Thyroid gland (tissue), 4 donors: ENCODE data around the gene HSD17B14. TPM values are rescaled to one million over a fixed set of nuclear protein-coding genes. Genes with fewer than 3 reads are reported as not detected.
A peak's percentile ranks its signal among the peaks of the same experiment; 100 is the strongest.
"Not testable (repeated sequence)": the region's sequence is repeated elsewhere in the genome, so short reads cannot be mapped to it uniquely, and the experiment has no call there.

Experiments
- DNase-seq, 2 donors: peaks; one replicate each; pipeline ENCODE4 v3.0.0-alpha.2; 2019
- H3K27ac ChIP-seq, 3 donors: fragments of 200-600 bp; sonication (generic); 1 replicate in 2 of 3; 2 replicates in 1 of 3; pipeline ENCODE4 v1.5.1; 2016 to 2019; ENCODE audit warnings: mild to moderate bottlenecking in 1 of 3, moderate library complexity in 1 of 3
- H3K27me3 ChIP-seq: fragments of 200-600 bp; sonication (generic); one replicate; pipeline ENCODE4 v1.5.1; 2019
- H3K36me3 ChIP-seq, 2 donors: fragments of 200-600 bp; sonication (generic); one replicate each; pipeline ENCODE4 v1.5.1; 2016 to 2019
- H3K4me1 ChIP-seq, 2 donors: fragments of 200-600 bp; sonication (generic); one replicate each; pipeline ENCODE4 v1.5.1; 2017 to 2019
- H3K4me3 ChIP-seq, 3 donors: fragments of 200-600 bp; sonication (generic); replicated peaks in 1 of 3; 1 replicate in 2 of 3; 2 replicates in 1 of 3; pipeline ENCODE4 v1.5.1; 2016; ENCODE audit warnings: mild to moderate bottlenecking in 1 of 3
- H3K9me3 ChIP-seq: fragments of 200-600 bp; sonication (generic); one replicate; pipeline ENCODE4 v1.5.1; 2017
- CTCF ChIP-seq, 6 experiments: fragments of 200-600 bp in 3 of 6; fragments of 450-650 bp in 3 of 6; sonication (generic) in 3 of 6; IDR thresholded peaks; one replicate each; pipeline ENCODE4 v1.5.1; 2016 to 2019; ENCODE audit warnings: antibody characterized with exemption in 6 of 6, mild to moderate bottlenecking in 2 of 6, inconsistent platforms in 1 of 6, moderate library complexity in 1 of 6
- POLR2A ChIP-seq, 2 donors: fragments of 450-650 bp; IDR thresholded peaks; one replicate each; pipeline ENCODE4 v1.6.1; 2017; ENCODE audit warnings: antibody characterized with exemption in 2 of 2, mild to moderate bottlenecking in 2 of 2, moderate library complexity in 1 of 2
- WGBS, 2 donors: methylation state at CpG; one replicate each; pipeline ENCODE4 v1.1.5; 2017; 5-methylcytosine and 5-hydroxymethylcytosine counted together
- intact Hi-C: fragments of 100-400 bp; cut with DNase I; formaldehyde crosslinking; loops from one replicate; pipeline ENCODE4 v1.15.1; 2023
- total RNA-seq, 4 donors: library from RNA; depleted of rRNA; stranded (reverse); fragments of >200 nt; gene quantifications; one replicate each; pipeline ENCODE4 v1.2.3, GENCODE V29; 2016

HSD17B14 gene
- total RNA-seq, 4 donors from 2014 or later, result 11.9 to 46.8 (median 22.2) TPM

GRCh38 chr19:48795685-48796070, 40.6 kb downstream of the HSD17B14 start:
- Histone ChIP-seq H3K36me3 (peaks cover 0 to 3% of the 10 kb centered on the region in 2 donors), H3K27ac (peak overlapping the region; percentile 85 to 98 (median 86)), H3K4me1 (peaks cover 6 to 18% of the 10 kb centered on the region in 2 donors), H3K4me3 (no peak overlapping the region), H3K27me3 (no peaks in the 10 kb centered on the region), H3K9me3 (no peaks in the 10 kb centered on the region)
- WGBS, 2 donors, result 82% methylated on average over 1 of the region's 2 CpGs; no CpG with 5 or more reads in 1 of the 2 donors
- no peak for DNase-seq
- TF ChIP-seq CTCF (IDR thresholded peaks at IDR 0.05) (no peak), POLR2A (IDR thresholded peaks at IDR 0.05) (no peak)
- intact Hi-C loops, result loop anchor here (2.0 to 5.0 kb wide), 2 partner anchors 41 to 177 kb away; partner anchors contain the start of gene HSD17B14

DNA sequence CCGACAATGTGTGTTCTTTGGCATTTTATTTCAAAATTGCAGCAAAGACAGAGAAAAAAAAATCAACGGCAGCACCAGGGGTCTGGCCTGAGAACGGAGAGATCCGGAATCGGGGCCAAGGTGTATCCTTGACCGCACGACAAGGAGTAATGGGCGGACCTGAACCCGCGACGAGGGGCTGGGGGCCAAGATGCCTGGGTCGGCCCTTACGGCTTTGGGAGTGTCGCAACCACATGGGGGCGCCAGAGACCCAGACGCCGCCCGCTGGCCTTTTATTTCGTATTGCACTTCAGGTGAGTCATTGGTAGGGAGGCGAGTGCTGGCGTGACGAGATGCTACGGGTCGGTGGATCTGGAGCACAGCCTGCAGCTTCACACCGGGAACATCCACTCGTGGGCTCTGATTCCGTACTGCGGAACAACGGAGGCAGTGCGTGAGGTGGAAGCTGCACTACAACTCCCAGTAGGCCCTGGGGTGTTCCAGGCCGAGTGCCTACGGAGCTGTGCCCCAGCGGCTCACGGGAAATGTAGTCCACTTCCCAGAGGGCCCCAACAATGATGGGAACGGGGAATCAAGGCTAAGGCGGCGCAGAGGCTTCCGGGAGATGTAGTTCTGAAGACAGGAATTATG, 41.1 kb downstream of the HSD17B14 start:
- no peak overlapping the region for H3K4me3 ChIP-seq
- H3K9me3 ChIP-seq, result no peaks in the 10 kb centered on the region
- intact Hi-C loops, result loop anchor here (2.0 to 5.0 kb wide), 2 partner anchors 42 to 177 kb away; partner anchors contain the start of gene HSD17B14
- WGBS, 2 donors, result 2% methylated on average over 26 to 31 of the region's 38 CpGs
- no peaks in the 10 kb centered on the region for H3K27me3 ChIP-seq
- H3K27ac ChIP-seq, result peak overlapping the region; percentile 85 to 98 (median 86)
- DNase-seq, result peak; percentile 95 to 97
- peaks cover 0 to 3% of the 10 kb centered on the region in 2 donors for H3K36me3 ChIP-seq
- H3K4me1 ChIP-seq, result peaks cover 6 to 18% of the 10 kb centered on the region in 2 donors
- TF ChIP-seq CTCF (IDR thresholded peaks at IDR 0.05) (peak; percentile 83 to 99 (median 97)), POLR2A (IDR thresholded peaks at IDR 0.05) (peak in 1 of 2 donors; percentile 15)

- Histone ChIP-seq H3K4me1 (peaks cover 6 to 18% of the 10 kb centered on the region in 2 donors), H3K36me3 (peaks cover 0 to 3% of the 10 kb centered on the region in 2 donors), H3K27ac (peak overlapping the region in 2 of 3 donors; percentile 85 to 98), H3K4me3 (no peak overlapping the region), H3K27me3 (no peaks in the 10 kb centered on the region), H3K9me3 (no peaks in the 10 kb centered on the region)
- 90 to 91% methylated on average over 6 of the region's 6 CpGs for WGBS, 2 donors
- no peak for TF ChIP-seq CTCF (IDR thresholded peaks at IDR 0.05)
- TF ChIP-seq POLR2A (IDR thresholded peaks at IDR 0.05), result no peak
- intact Hi-C loops, result loop anchor here (2.0 kb wide), 1 partner anchor 43 kb away; the partner anchor contains the start of gene HSD17B14
- DNase-seq, result no peak
These were observed 42.0 kb downstream of the HSD17B14 start for GRCh38 chr19:48794291-48794690.

- no peaks in the 10 kb centered on the region for H3K36me3 ChIP-seq
- intact Hi-C loops, result no loop called here
- H3K27ac ChIP-seq, result no peak overlapping the region
- no peaks in the 10 kb centered on the region for H3K27me3 ChIP-seq
- H3K9me3 ChIP-seq, result no peaks in the 10 kb centered on the region
- H3K4me1 ChIP-seq, result peaks cover 6 to 18% of the 10 kb centered on the region in 2 donors
- H3K4me3 ChIP-seq, result no peak overlapping the region
- 68 to 76% methylated on average over 8 of the region's 8 CpGs for WGBS, 2 donors
- TF ChIP-seq POLR2A (IDR thresholded peaks at IDR 0.05), result no peak
- TF ChIP-seq CTCF (IDR thresholded peaks at IDR 0.05), result no peak
- DNase-seq, result no peak
These were observed 43.0 kb downstream of the HSD17B14 start for GRCh38 chr19:48793271-48793670.

DNA sequence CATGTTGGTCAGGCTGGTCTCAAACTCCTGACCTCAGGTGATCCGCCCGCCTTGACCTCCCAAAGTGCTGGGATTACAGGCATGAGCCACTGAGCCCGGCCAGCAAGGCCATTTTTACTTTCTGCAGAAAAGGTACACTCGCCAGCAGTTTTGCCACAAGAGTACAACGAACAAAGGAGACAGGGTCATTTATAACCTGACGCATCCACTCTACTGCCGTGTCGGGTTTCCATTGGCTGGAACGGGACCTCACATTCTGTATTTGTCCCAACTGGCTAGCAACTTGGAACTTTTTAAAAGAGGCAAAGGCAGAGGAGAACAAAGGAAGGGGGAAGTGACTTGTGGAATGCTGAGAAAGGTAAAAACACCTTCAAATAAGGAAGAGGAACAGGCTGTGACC, 49.0 kb downstream of the HSD17B14 start:
- DNase-seq, H3K9me3 ChIP-seq, H3K27ac ChIP-seq, H3K4me1 ChIP-seq, H3K36me3 ChIP-seq, H3K4me3 ChIP-seq, H3K27me3 ChIP-seq, intact Hi-C loops: not testable (repeated sequence)
- 88 to 93% methylated on average over 9 of the region's 9 CpGs for WGBS, 2 donors

- 89 to 94% methylated on average over 7 of the region's 7 CpGs for WGBS, 2 donors
- H3K27ac ChIP-seq, DNase-seq, intact Hi-C loops, H3K9me3 ChIP-seq, H3K36me3 ChIP-seq, H3K4me3 ChIP-seq, H3K4me1 ChIP-seq, H3K27me3 ChIP-seq: not testable (repeated sequence)
These were observed 49.9 kb downstream of the HSD17B14 start for GRCh38 chr19:48786422-48786821.
